K562 (cell line): ENCODE data around the gene WEE1. TPM values are rescaled to one million over a fixed set of nuclear protein-coding genes. Genes with fewer than 3 reads are reported as not detected.
A peak's percentile ranks its signal among the peaks of the same experiment; 100 is the strongest.

Experiments
- BRD9 ChIP-seq: fragments of 450-650 bp; IDR thresholded peaks from 2 replicates; pipeline ENCODE4 v1.6.1; 2018; ENCODE audit warnings: low read depth; ENCODE audit not compliant: partially characterized antibody
- C11orf30 ChIP-seq: fragments of 450-650 bp; IDR thresholded peaks from 2 replicates; pipeline ENCODE4 v1.6.1; 2016; ENCODE audit warnings: low read depth, mild to moderate bottlenecking
- FOSL1 ChIP-seq: fragments of 200-800 bp; sonication (Bioruptor generic); conservative IDR thresholded peaks from 2 replicates; pipeline ENCODE4 v1.6.1; 2016; ENCODE audit warnings: missing genetic modification characterization, missing compliant biosample characterization
- FOXA3 ChIP-seq, 2 experiments: fragments of 450-650 bp in 1 of 2; sonication (generic) in 1 of 2; formaldehyde crosslinking; IDR thresholded peaks in 1 of 2; conservative IDR thresholded peaks in 1 of 2; 2 replicates each; pipeline versions ENCODE4 v1.4.0 to v1.8.0; 2020 to 2022; ENCODE audit warnings: mild to moderate bottlenecking in 2 of 2, missing genetic modification reagents in 1 of 2
- HNRNPUL1 ChIP-seq: fragments of 200-400 bp; formaldehyde crosslinking; IDR thresholded peaks from 2 replicates; pipeline ENCODE4 v1.6.1; 2017; ENCODE audit warnings: low read length
- KAT2B ChIP-seq: IDR thresholded peaks from one replicate; pipeline ENCODE4 v1.6.1; 2012; ENCODE audit warnings: low read depth, mild to moderate bottlenecking, control low read depth, inconsistent platforms, low read length, moderate library complexity
- KDM5B ChIP-seq: fragments of 200-600 bp; sonication (generic); IDR thresholded peaks from 2 replicates; pipeline ENCODE4 v1.6.1; 2012; ENCODE audit warnings: low read depth, mild to moderate bottlenecking, moderate library complexity, low read length, control low read depth, inconsistent platforms; ENCODE audit not compliant: insufficient replicate concordance
- KLF6 ChIP-seq: fragments of 250-450 bp; sonication (Bioruptor Pico); IDR thresholded peaks from 2 replicates; pipeline ENCODE4 v1.4.0; 2020; ENCODE audit warnings: mild to moderate bottlenecking, moderate library complexity, borderline replicate concordance
- MEF2A ChIP-seq: IDR thresholded peaks from 2 replicates; pipeline ENCODE4 v1.6.1; 2011; ENCODE audit warnings: low read depth, mild to moderate bottlenecking, low read length, moderate library complexity; ENCODE audit not compliant: control insufficient read depth
- NCOR1 ChIP-seq: fragments of 450-650 bp; IDR thresholded peaks from 2 replicates; pipeline ENCODE4 v1.6.1; 2016; ENCODE audit warnings: mild to moderate bottlenecking, moderate library complexity
- RBM25 ChIP-seq: fragments of 200-400 bp; formaldehyde crosslinking; IDR thresholded peaks from 2 replicates; pipeline ENCODE4 v1.6.1; 2018; ENCODE audit warnings: low read length, low read depth, moderate library complexity; ENCODE audit not compliant: severe bottlenecking
- SIN3A ChIP-seq, 2 experiments: fragments of 150-350 bp in 1 of 2; IDR thresholded peaks; 2 replicates each; pipeline ENCODE4 v1.6.1; 2011 to 2016; ENCODE audit warnings: borderline replicate concordance in 2 of 2, low read depth in 2 of 2, low read length in 2 of 2, mild to moderate bottlenecking in 2 of 2, moderate library complexity in 2 of 2; ENCODE audit not compliant: control insufficient read depth in 1 of 2
- SLC30A9 ChIP-seq: fragments of 250-450 bp; sonication (Bioruptor Pico); IDR thresholded peaks from 2 replicates; pipeline ENCODE4 v1.8.0; 2022; ENCODE audit warnings: mild to moderate bottlenecking, moderate library complexity
- SP2 ChIP-seq: IDR thresholded peaks from 2 replicates; pipeline ENCODE4 v1.6.1; 2011; ENCODE audit warnings: mild to moderate bottlenecking, low read depth, low read length, moderate library complexity; ENCODE audit not compliant: poor library complexity, severe bottlenecking; ENCODE audit errors: extremely low read depth
- TAF7 ChIP-seq: fragments of 450-650 bp; IDR thresholded peaks from 2 replicates; pipeline ENCODE4 v1.6.1; 2016; ENCODE audit warnings: missing genetic modification characterization, missing compliant biosample characterization
- ZHX1 ChIP-seq: fragments of 150-350 bp; conservative IDR thresholded peaks from 2 replicates; pipeline ENCODE4 v1.6.1; 2014; ENCODE audit warnings: low read length
- ZNF282 ChIP-seq: sonication (generic); formaldehyde crosslinking; IDR thresholded peaks from 2 replicates; pipeline ENCODE4 v1.8.1; 2023; ENCODE audit warnings: missing genetic modification reagents
- ZNF76 ChIP-seq: fragments of 250-450 bp; sonication (Bioruptor Pico); IDR thresholded peaks from 2 replicates; pipeline ENCODE4 v1.4.0; 2020; ENCODE audit warnings: mild to moderate bottlenecking, moderate library complexity, borderline replicate concordance
- ZSCAN32 ChIP-seq: fragments of 450-650 bp; formaldehyde crosslinking; IDR thresholded peaks from 2 replicates; pipeline ENCODE4 v1.4.0; 2020; ENCODE audit warnings: mild to moderate bottlenecking, moderate library complexity
- polyA plus RNA-seq, 8 experiments: library from polyadenylated mRNA; depleted of rRNA in 4 of 8; stranded (reverse) in 5 of 8; unstranded in 3 of 8; fragments of >200 nt; fragmentation: Nextera tagmentation in 2 of 8; fragmentation: Illumina TruSeq in 1 of 8; extraction: Ambion mirVana in 2 of 8; extraction: Trizol in 1 of 8; gene quantifications; 2 replicates each; pipeline versions ENCODE4 v1.2.1 to v1.2.3, GENCODE V29; 2011 to 2014; ENCODE audit warnings: inconsistent platforms in 1 of 8, missing spikeins in 1 of 8
- total RNA-seq, 7 experiments: library from RNA; depleted of rRNA in 6 of 7; stranded (reverse); fragments of >200 nt in 6 of 7; fragmentation: Illumina TruSeq in 2 of 7; extraction: Trizol in 2 of 7; gene quantifications; 2 replicates each; pipeline versions ENCODE4 v1.2.1 to v1.2.3, GENCODE V29; 2011 to 2021; ENCODE audit warnings: low replicate concordance in 1 of 7
- TF ChIP-seq, protein P1 (sequence below): sonication (generic); formaldehyde crosslinking; IDR thresholded peaks from 2 replicates; pipeline ENCODE4 v1.8.0; 2023; ENCODE audit warnings: mild to moderate bottlenecking, missing genetic modification reagents

Gene WEE1
- total and polyA plus RNA-seq, 9 of the 15 experiments (the other 6 are each of a cell fraction or from before 2014, with no cell fraction given) = 21.9 to 99.0 (median 67.4) TPM

DNA sequence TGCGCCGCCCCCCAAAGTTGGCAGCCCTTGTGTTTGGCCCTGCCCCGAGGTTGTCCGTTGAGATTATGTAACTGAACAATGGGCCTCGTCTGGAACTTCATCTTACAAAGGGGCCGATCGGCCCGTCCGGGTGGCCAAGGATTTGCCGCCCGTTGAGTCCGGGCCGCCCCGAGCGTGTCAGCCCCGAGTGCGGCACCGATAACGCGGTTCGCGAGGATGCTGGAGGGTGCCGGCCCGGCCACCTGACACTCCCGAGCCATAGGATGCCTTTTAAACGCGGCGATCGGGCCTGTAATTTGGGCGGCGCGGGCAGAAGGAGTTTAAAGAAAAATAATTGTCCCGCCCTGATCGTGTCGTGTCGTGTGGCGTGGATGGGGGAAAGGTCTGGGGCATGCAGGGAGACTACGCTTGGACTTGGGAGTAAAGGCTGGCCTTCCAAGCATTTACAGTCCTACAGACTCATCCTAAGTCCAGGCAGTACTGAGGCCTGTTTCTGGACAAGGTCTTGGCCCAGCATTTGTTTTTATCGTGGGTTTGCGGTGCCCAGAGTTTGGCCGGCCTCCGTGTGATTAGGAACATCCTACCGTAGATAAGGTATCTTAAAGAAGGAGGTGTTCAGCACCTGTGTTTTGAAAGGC is 1.3 kb downstream of the WEE1 start (continued):
- TF ChIP-seq ZHX1 (no peak), HNRNPUL1 (no peak), TAF7 (tag) (no peak), SLC30A9 (CRISPR knock-in tag) (no peak), RBM25 (no peak), C11orf30 (no peak), ZNF76 (CRISPR knock-in tag) (no peak), KAT2B (no peak), ZSCAN32 (CRISPR knock-in tag) (no peak), BRD9 (no peak), KDM5B (peak; percentile 28), KLF6 (CRISPR knock-in tag) (no peak), SP2 (no peak), NCOR1 (no peak), SIN3A (IDR thresholded peaks at IDR 0.05; ENCODE audit: borderline replicate concordance in 2 of 2, control insufficient read depth in 1 of 2, low read depth in 2 of 2, low read length in 2 of 2) (peak; percentile 41 to 78; a peak in 2 of 4 replicates), FOXA3 (CRISPR knock-in tag; conservative IDR thresholded peaks at IDR 0.05 in 1 of 2, IDR thresholded peaks at IDR 0.05 in 1 of 2) (no peak), MEF2A (no peak), FOSL1 (tag) (0 out of 2 replicates have a peak, but pooled peaks have one; percentile 44), ZNF282 (CRISPR knock-in tag) (no peak)
- TF ChIP-seq, protein P1, sequence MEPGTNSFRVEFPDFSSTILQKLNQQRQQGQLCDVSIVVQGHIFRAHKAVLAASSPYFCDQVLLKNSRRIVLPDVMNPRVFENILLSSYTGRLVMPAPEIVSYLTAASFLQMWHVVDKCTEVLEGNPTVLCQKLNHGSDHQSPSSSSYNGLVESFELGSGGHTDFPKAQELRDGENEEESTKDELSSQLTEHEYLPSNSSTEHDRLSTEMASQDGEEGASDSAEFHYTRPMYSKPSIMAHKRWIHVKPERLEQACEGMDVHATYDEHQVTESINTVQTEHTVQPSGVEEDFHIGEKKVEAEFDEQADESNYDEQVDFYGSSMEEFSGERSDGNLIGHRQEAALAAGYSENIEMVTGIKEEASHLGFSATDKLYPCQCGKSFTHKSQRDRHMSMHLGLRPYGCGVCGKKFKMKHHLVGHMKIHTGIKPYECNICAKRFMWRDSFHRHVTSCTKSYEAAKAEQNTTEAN (CRISPR knock-in tag) = no peak; the same call in 1 of the 2 replicates
